Keratinocyte (primary cell): Measurements from ENCODE around the gene DNAJC12. TPM values are rescaled to one million over a fixed set of nuclear protein-coding genes. Genes with fewer than 3 reads are reported as not detected.

Experiments
- DNase-seq: peaks from one replicate; pipeline ENCODE4 v3.0.0-alpha.2; 2011; ENCODE audit warnings: low read depth, missing footprints, low spot score
- FAIRE-seq: peaks from 2 replicates; lab custom pipeline; 2011; peaks lifted over from hg19 to GRCh38; lab: Jason Lieb, UNC
- H2AFZ ChIP-seq: 2 replicates; pipeline ENCODE4 v1.6.0; 2012; ENCODE audit warnings: low read length, control low read depth, inconsistent platforms; ENCODE audit not compliant: control insufficient read depth
- H3K27ac ChIP-seq: 2 replicates; pipeline ENCODE4 v1.5.1; 2011; ENCODE audit warnings: low read length; ENCODE audit not compliant: control insufficient read depth, insufficient read depth
- H3K27me3 ChIP-seq: 3 replicates; pipeline ENCODE4 v1.6.0; 2011; ENCODE audit warnings: low read length; ENCODE audit not compliant: control insufficient read depth, insufficient read depth; ENCODE audit errors: extremely low read depth
- H3K36me3 ChIP-seq, 2 experiments: 2 replicates in 1 of 2; 3 replicates in 1 of 2; pipeline ENCODE4 v1.5.1; 2011; ENCODE audit warnings: low read length in 2 of 2, mild to moderate bottlenecking in 1 of 2; ENCODE audit not compliant: control insufficient read depth in 2 of 2, insufficient read depth in 2 of 2; ENCODE audit errors: extremely low read depth in 1 of 2
- H3K4me1 ChIP-seq: 3 replicates; pipeline ENCODE4 v1.5.1; 2011; ENCODE audit warnings: low read length; ENCODE audit not compliant: control insufficient read depth, insufficient read depth; ENCODE audit errors: extremely low read depth
- H3K4me2 ChIP-seq: 3 replicates; pipeline ENCODE4 v1.6.0; 2011; ENCODE audit warnings: low read depth, low read length; ENCODE audit not compliant: control insufficient read depth, insufficient read depth; ENCODE audit errors: extremely low read depth
- H3K4me3 ChIP-seq, 3 experiments: fragments of 200-600 bp in 1 of 3; sonication (generic) in 1 of 3; 2 replicates in 2 of 3; 3 replicates in 1 of 3; pipeline ENCODE4 v1.5.1; 2011 to 2016; ENCODE audit warnings: low read length in 3 of 3, mild to moderate bottlenecking in 3 of 3, control low read depth in 2 of 3, inconsistent platforms in 1 of 3, low read depth in 1 of 3, mixed read lengths in 1 of 3, mixed run types in 1 of 3, moderate library complexity in 1 of 3; ENCODE audit not compliant: control insufficient read depth in 2 of 3, insufficient read depth in 2 of 3; ENCODE audit errors: extremely low read depth in 1 of 3
- H3K79me2 ChIP-seq: 2 replicates; pipeline ENCODE4 v1.6.0; 2012; ENCODE audit warnings: low read length; ENCODE audit not compliant: control insufficient read depth, insufficient read depth
- H3K9ac ChIP-seq: 3 replicates; pipeline ENCODE4 v1.6.0; 2011; ENCODE audit warnings: low read length; ENCODE audit not compliant: control insufficient read depth, insufficient read depth; ENCODE audit errors: extremely low read depth
- H3K9me1 ChIP-seq: 3 replicates; pipeline ENCODE4 v1.6.0; 2011; ENCODE audit warnings: low read length; ENCODE audit not compliant: control insufficient read depth, insufficient read depth; ENCODE audit errors: extremely low read depth
- H3K9me3 ChIP-seq: 2 replicates; pipeline ENCODE4 v1.5.1; 2012; ENCODE audit warnings: low read depth, low read length; ENCODE audit not compliant: control insufficient read depth
- H4K20me1 ChIP-seq: 3 replicates; pipeline ENCODE4 v1.6.0; 2011; ENCODE audit warnings: low read length; ENCODE audit not compliant: control insufficient read depth, insufficient read depth; ENCODE audit errors: extremely low read depth
- EZH2 ChIP-seq: IDR thresholded peaks from one replicate; pipeline ENCODE4 v1.6.1; 2012; ENCODE audit warnings: inconsistent platforms, mild to moderate bottlenecking, low read length, moderate library complexity
- dilution Hi-C: fragments of 300-500 bp; cut with MboI; formaldehyde crosslinking; loops from one replicate; pipeline ENCODE4 v1.7.0; 2020; ENCODE audit warnings: low sequenced_read_pairs; ENCODE audit not compliant: extremely low pct_ligation_motif_present
- polyA plus RNA-seq, 5 experiments: library from polyadenylated mRNA; depleted of rRNA in 3 of 5; stranded (reverse) in 3 of 5; stranded (forward) in 1 of 5; unstranded in 1 of 5; fragments of >200 nt; gene quantifications; 1 replicate in 1 of 5; 2 replicates in 3 of 5; 3 replicates in 1 of 5; pipeline versions ENCODE4 v1.2.1 to v1.2.3, GENCODE V29; 2011 to 2012; ENCODE audit warnings: missing spikeins in 2 of 5, low read depth in 1 of 5, low replicate concordance in 1 of 5
- TF ChIP-seq, protein P1 (sequence below), 3 experiments: IDR thresholded peaks in 1 of 3; conservative IDR thresholded peaks in 1 of 3; optimal IDR thresholded peaks in 1 of 3; 2 replicates in 2 of 3; 3 replicates in 1 of 3; pipeline versions ENCODE3 to v1.5.1; 2011; ENCODE audit warnings: low read length in 3 of 3, mild to moderate bottlenecking in 3 of 3, moderate library complexity in 2 of 3, control low read depth in 1 of 3, inconsistent platforms in 1 of 3; ENCODE audit not compliant: insufficient read depth in 2 of 3; ENCODE audit errors: extremely low read depth in 1 of 3

Gene DNAJC12
- polyA plus RNA-seq, 1 donor (not counting 4 experiments of a cell fraction or from before 2014, with no cell fraction given): 0.31 TPM

DNA sequence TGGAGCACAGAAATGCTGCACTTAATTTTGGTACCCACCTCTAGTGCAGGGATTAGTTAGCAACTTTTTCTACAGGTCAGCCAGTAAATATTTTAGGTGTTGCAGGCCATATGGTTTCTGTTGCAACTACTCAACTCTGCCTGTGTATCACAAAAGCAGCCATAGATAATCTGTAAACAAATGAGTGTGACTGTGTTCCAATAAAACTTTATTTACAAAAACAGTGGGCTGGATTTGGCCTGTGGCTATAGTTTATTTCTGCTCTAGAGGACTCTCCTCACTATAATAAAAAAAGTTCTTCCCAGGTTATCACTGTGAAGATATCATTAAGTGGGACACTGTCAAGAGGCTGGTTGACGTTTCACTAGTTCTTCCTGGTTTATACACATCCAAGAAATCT is 65.8 kb downstream of the DNAJC12 start:
- no peak overlapping the region for H3K27ac ChIP-seq
- no peak overlapping the region for H2AFZ ChIP-seq
- no peaks in the 10 kb centered on the region for H3K9me1 ChIP-seq
- TF ChIP-seq, protein P1, sequence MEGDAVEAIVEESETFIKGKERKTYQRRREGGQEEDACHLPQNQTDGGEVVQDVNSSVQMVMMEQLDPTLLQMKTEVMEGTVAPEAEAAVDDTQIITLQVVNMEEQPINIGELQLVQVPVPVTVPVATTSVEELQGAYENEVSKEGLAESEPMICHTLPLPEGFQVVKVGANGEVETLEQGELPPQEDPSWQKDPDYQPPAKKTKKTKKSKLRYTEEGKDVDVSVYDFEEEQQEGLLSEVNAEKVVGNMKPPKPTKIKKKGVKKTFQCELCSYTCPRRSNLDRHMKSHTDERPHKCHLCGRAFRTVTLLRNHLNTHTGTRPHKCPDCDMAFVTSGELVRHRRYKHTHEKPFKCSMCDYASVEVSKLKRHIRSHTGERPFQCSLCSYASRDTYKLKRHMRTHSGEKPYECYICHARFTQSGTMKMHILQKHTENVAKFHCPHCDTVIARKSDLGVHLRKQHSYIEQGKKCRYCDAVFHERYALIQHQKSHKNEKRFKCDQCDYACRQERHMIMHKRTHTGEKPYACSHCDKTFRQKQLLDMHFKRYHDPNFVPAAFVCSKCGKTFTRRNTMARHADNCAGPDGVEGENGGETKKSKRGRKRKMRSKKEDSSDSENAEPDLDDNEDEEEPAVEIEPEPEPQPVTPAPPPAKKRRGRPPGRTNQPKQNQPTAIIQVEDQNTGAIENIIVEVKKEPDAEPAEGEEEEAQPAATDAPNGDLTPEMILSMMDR (optimal IDR thresholded peaks at IDR 0.05 in 1 of 3, IDR thresholded peaks at IDR 0.05 in 1 of 3, conservative IDR thresholded peaks at IDR 0.05 in 1 of 3; ENCODE audit: extremely low read depth in 1 of 3, insufficient read depth in 2 of 3, low read length in 3 of 3): no peak
- TF ChIP-seq EZH2: no peak
- no peak for DNase-seq
- dilution Hi-C loops: no loop called here
- no peak overlapping the region for H3K4me3 ChIP-seq
- H3K36me3 ChIP-seq: no peaks in the 10 kb centered on the region
- H3K4me2 ChIP-seq: no peak overlapping the region
- H3K27me3 ChIP-seq: no peaks in the 10 kb centered on the region
- H3K4me1 ChIP-seq: no peaks in the 10 kb centered on the region
- H3K79me2 ChIP-seq: no peaks in the 10 kb centered on the region
- no peaks in the 10 kb centered on the region for H3K9me3 ChIP-seq
- no peak for FAIRE-seq
- H3K9ac ChIP-seq: no peak overlapping the region
- no peaks in the 10 kb centered on the region for H4K20me1 ChIP-seq

DNA sequence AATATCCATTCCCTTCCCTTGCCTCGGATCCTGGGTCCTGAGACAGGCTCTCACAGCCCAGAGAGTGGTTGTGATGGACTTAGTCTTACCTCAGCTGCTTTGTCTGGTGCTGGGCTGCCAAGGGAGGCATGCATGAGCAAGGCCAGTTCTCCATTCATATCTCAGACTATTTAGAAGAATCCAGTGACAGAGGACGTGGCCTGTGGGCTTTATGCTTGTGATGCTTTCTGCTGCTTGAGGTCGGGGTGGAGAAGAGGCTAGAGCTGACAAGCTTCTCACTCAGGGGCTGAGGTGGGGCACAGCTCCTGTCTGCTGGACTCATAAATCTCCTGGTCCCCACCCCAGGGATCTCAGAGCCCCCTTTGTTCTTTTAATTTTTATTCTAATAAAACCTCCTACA is 66.8 kb downstream of the DNAJC12 start:
- H3K4me1 ChIP-seq: no peaks in the 10 kb centered on the region
- FAIRE-seq (no peak), DNase-seq (no peak)
- no peaks in the 10 kb centered on the region for H3K9me3 ChIP-seq
- no peaks in the 10 kb centered on the region for H4K20me1 ChIP-seq
- H3K27ac ChIP-seq: no peak overlapping the region
- H3K9ac ChIP-seq: no peak overlapping the region
- no peaks in the 10 kb centered on the region for H3K79me2 ChIP-seq
- dilution Hi-C loops: no loop called here
- H3K4me3 ChIP-seq: no peak overlapping the region
- H2AFZ ChIP-seq: no peak overlapping the region
- no peaks in the 10 kb centered on the region for H3K9me1 ChIP-seq
- TF ChIP-seq, protein P1 (optimal IDR thresholded peaks at IDR 0.05 in 1 of 3, IDR thresholded peaks at IDR 0.05 in 1 of 3, conservative IDR thresholded peaks at IDR 0.05 in 1 of 3; ENCODE audit: extremely low read depth in 1 of 3, insufficient read depth in 2 of 3, low read length in 3 of 3): no peak
- no peak for TF ChIP-seq EZH2
- H3K4me2 ChIP-seq: no peak overlapping the region
- H3K27me3 ChIP-seq: no peaks in the 10 kb centered on the region
- no peaks in the 10 kb centered on the region for H3K36me3 ChIP-seq
